Measurements from ENCODE around the gene CHST15.

The CHST15 gene

GRCh38 chr10:123964953-123965352 lies 128.4 kb downstream of the CHST15 start:
- DNase-seq (ENCODE audit: low read depth), result no peak

- no peak for DNase-seq (ENCODE audit: low read depth)
Observed at GRCh38 chr10:123962756-123963530, 130.5 kb downstream of the CHST15 start.

- no peak for DNase-seq (ENCODE audit: low read depth)
Observed at GRCh38 chr10:123958241-123958640, 135.2 kb downstream of the CHST15 start.
